SU-DHL-6 (cell line): ENCODE data around the gene DUSP22.

ENCODE experiments used
- EZH2phosphoT487 ChIP-seq: fragments of 200-600 bp; sonication (generic), shearing (Covaris generic); conservative IDR thresholded peaks from 2 replicates; pipeline ENCODE4 v1.6.1; 2018; ENCODE audit warnings: mild to moderate bottlenecking, antibody characterized with exemption, low read length, moderate library complexity, mixed read lengths
- TF ChIP-seq, protein P1 (sequence below): fragments of 200-600 bp; sonication (generic); IDR thresholded peaks from one replicate; pipeline ENCODE4 v1.5.1; 2017; ENCODE audit warnings: antibody characterized with exemption, mild to moderate bottlenecking, low read length, moderate library complexity; ENCODE audit not compliant: insufficient read depth, poor library complexity, severe bottlenecking

DNA sequence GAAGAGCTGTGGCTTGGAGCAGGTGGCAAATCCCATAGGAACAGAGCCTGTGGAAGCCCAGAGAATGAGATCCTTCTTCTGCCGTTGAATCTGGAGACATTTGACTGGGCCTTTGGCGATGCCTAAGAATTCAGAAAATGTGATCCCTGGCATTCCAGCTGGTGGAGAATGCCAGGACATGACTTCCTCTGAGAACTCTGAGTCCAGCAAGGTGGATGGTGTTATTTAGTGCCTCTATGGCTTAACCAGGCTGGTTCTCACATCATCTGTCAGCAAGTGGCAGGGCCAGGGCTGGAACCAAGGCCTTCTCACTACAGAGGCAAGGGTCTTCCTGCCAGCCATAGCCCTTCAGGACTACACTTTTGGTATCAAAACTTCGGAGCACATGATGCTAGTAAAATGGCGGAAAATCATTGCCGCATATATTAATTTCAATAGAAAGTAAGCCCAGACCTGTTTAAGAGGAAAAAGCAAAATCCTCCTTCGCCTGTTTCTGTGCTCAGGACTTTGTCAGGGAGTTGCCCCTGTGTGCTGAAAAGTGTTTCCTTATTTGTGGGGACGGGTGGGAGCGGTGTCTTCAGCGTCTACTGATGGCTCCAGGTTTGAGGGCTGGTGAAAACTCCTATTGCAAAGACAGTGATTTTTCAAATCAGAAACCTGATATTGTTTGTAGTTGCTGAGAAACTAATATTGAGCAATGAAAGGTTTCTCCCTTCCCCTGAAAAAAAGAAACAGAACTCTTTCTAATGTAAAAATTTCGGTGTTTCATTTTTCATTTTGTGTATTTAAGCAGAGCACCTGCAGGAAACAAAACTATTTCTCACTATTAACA, 23.9 kb downstream of the DUSP22 start:
- TF ChIP-seq, protein P1, sequence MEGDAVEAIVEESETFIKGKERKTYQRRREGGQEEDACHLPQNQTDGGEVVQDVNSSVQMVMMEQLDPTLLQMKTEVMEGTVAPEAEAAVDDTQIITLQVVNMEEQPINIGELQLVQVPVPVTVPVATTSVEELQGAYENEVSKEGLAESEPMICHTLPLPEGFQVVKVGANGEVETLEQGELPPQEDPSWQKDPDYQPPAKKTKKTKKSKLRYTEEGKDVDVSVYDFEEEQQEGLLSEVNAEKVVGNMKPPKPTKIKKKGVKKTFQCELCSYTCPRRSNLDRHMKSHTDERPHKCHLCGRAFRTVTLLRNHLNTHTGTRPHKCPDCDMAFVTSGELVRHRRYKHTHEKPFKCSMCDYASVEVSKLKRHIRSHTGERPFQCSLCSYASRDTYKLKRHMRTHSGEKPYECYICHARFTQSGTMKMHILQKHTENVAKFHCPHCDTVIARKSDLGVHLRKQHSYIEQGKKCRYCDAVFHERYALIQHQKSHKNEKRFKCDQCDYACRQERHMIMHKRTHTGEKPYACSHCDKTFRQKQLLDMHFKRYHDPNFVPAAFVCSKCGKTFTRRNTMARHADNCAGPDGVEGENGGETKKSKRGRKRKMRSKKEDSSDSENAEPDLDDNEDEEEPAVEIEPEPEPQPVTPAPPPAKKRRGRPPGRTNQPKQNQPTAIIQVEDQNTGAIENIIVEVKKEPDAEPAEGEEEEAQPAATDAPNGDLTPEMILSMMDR = no peak
- TF ChIP-seq EZH2phosphoT487 = no peak
